RWPE2 (cell line): ENCODE measurements around the gene GJB4.
"Not testable (repeated sequence)": the region's sequence is repeated elsewhere in the genome, so short reads cannot be mapped to it uniquely, and the experiment has no call there.

Experiments
- ATAC-seq: fragments of 200-7000 bp; cut with Tn5 transposase; 3 replicates; pipeline ENCODE4 v1.9.1; 2021; ENCODE audit warnings: low read depth
- DNase-seq: peaks from one replicate; pipeline ENCODE4 v3.0.0-alpha.2; 2020; ENCODE audit warnings: low spot score
- H3K27ac ChIP-seq: fragments of 450-650 bp; 2 replicates; pipeline ENCODE4 v1.5.1; 2017; ENCODE audit warnings: mild to moderate bottlenecking; ENCODE audit not compliant: poor library complexity, severe bottlenecking
- H3K27me3 ChIP-seq: fragments of 250-450 bp; sonication (Bioruptor Pico); 2 replicates; pipeline ENCODE4 v1.5.1; 2021; ENCODE audit warnings: mild to moderate bottlenecking, moderate library complexity; ENCODE audit not compliant: insufficient read depth, poor library complexity, severe bottlenecking
- H3K36me3 ChIP-seq: fragments of 250-450 bp; sonication (Bioruptor Pico); 2 replicates; pipeline ENCODE4 v1.5.1; 2020; ENCODE audit warnings: low read depth, mild to moderate bottlenecking, moderate library complexity
- H3K4me1 ChIP-seq: fragments of 250-450 bp; sonication (Bioruptor Pico); 2 replicates; pipeline ENCODE4 v1.5.1; 2021; ENCODE audit warnings: mild to moderate bottlenecking, moderate library complexity; ENCODE audit not compliant: insufficient read depth, poor library complexity, severe bottlenecking
- H3K4me3 ChIP-seq: fragments of 250-450 bp; sonication (Bioruptor Pico); 2 replicates; pipeline ENCODE4 v1.5.1; 2021; ENCODE audit warnings: mild to moderate bottlenecking, moderate library complexity; ENCODE audit not compliant: severe bottlenecking
- H3K9me3 ChIP-seq: fragments of 250-450 bp; sonication (Bioruptor Pico); 2 replicates; pipeline ENCODE4 v1.5.1; 2021; ENCODE audit warnings: mild to moderate bottlenecking, moderate library complexity; ENCODE audit not compliant: severe bottlenecking
- TF ChIP-seq, protein P1 (sequence below): fragments of 450-650 bp; IDR thresholded peaks from one replicate; pipeline ENCODE4 v1.5.1; 2017; ENCODE audit warnings: mild to moderate bottlenecking, moderate library complexity; ENCODE audit not compliant: poor library complexity, severe bottlenecking

Gene GJB4

GRCh38 chr1:34803770-34804169 is 44.2 kb downstream of the GJB4 start:
- TF ChIP-seq, protein P1, sequence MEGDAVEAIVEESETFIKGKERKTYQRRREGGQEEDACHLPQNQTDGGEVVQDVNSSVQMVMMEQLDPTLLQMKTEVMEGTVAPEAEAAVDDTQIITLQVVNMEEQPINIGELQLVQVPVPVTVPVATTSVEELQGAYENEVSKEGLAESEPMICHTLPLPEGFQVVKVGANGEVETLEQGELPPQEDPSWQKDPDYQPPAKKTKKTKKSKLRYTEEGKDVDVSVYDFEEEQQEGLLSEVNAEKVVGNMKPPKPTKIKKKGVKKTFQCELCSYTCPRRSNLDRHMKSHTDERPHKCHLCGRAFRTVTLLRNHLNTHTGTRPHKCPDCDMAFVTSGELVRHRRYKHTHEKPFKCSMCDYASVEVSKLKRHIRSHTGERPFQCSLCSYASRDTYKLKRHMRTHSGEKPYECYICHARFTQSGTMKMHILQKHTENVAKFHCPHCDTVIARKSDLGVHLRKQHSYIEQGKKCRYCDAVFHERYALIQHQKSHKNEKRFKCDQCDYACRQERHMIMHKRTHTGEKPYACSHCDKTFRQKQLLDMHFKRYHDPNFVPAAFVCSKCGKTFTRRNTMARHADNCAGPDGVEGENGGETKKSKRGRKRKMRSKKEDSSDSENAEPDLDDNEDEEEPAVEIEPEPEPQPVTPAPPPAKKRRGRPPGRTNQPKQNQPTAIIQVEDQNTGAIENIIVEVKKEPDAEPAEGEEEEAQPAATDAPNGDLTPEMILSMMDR: no peak
- Histone ChIP-seq H3K4me1 (no peaks in the 10 kb centered on the region), H3K4me3 (no peak overlapping the region), H3K36me3 (no peaks in the 10 kb centered on the region), H3K27ac (no peak overlapping the region), H3K9me3 (no peaks in the 10 kb centered on the region), H3K27me3 (no peaks in the 10 kb centered on the region)
- DNase-seq: no peak
- no peak for ATAC-seq

GRCh38 chr1:34806396-34806795 is 46.9 kb downstream of the GJB4 start:
- H3K4me1 ChIP-seq: no peaks in the 10 kb centered on the region
- peak; percentile 73 for ATAC-seq
- no peak for DNase-seq
- no peaks in the 10 kb centered on the region for H3K36me3 ChIP-seq
- H3K4me3 ChIP-seq: no peak overlapping the region
- TF ChIP-seq, protein P1: no peak
- no peaks in the 10 kb centered on the region for H3K27me3 ChIP-seq
- H3K9me3 ChIP-seq: no peaks in the 10 kb centered on the region
- H3K27ac ChIP-seq: no peak overlapping the region

DNA sequence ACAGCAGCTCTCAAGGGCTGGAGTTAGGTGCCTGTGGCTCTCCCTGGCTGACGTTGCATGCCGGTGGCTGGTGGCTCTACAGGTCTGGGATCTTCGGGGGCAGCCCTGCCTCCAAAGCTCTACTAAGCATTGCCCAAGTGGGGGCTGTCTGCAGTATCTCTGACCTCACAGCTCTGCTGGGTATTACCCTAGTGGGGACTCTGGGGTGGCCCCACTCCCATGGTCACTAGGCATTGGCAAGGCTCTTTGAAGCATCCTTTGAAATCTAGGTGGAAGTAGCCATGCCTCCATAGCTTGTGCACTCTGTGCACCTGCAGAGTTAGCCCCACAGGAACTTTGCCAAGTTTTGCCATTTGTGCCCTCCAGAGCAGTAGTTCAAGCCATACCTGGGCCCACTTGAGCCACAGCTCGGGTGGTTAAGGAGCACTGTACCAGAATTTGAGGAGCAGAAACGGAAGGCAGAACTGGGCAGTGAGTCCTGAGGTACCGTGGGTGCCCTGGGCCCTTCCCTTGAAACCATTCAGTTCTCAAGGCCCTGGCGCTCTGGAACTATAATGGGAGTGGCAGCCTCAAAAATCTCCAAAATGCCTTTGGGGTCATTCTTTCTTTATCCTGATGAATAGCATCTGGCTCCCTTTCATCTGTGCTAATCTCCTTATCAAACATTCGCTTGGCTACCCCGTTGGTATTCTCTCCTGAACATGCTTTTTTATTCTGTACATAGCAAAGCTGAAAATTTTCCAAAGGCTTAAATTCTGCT is 48.7 kb downstream of the GJB4 start:
- H3K4me3 ChIP-seq: no peak overlapping the region
- TF ChIP-seq, protein P1: no peak
- ATAC-seq: no peak
- H3K9me3 ChIP-seq: no peaks in the 10 kb centered on the region
- H3K27ac ChIP-seq: no peak overlapping the region
- no peaks in the 10 kb centered on the region for H3K36me3 ChIP-seq
- DNase-seq: no peak
- H3K27me3 ChIP-seq: no peaks in the 10 kb centered on the region
- H3K4me1 ChIP-seq: no peaks in the 10 kb centered on the region

- not testable (repeated sequence) for DNase-seq, H3K4me3 ChIP-seq, ATAC-seq, H3K4me1 ChIP-seq, H3K9me3 ChIP-seq, H3K27ac ChIP-seq, H3K27me3 ChIP-seq, H3K36me3 ChIP-seq
These were observed 51.2 kb downstream of the GJB4 start for GRCh38 chr1:34810781-34811180.
